Measurements from ENCODE around the gene LPCAT2.

The LPCAT2 gene

GRCh38 chr16:55559233-55559632, 50.4 kb downstream of the LPCAT2 start:
- no peaks in the 10 kb centered on the region for H3K79me2 ChIP-seq
- H3K36me3 ChIP-seq (ENCODE audit: control insufficient read depth, insufficient read depth, low read length), result no peaks in the 10 kb centered on the region
- H3K27ac ChIP-seq, result no peak overlapping the region
- no peak for TF ChIP-seq CTCF (IDR thresholded peaks at IDR 0.05)
- no peak overlapping the region for H3K4me3 ChIP-seq (ENCODE audit: low read depth, low read length)
- H3K27me3 ChIP-seq (ENCODE audit: control insufficient read depth, insufficient read depth, low read length), result no peaks in the 10 kb centered on the region
- H3K9ac ChIP-seq, result no peak overlapping the region
- no peak overlapping the region for H2AFZ ChIP-seq
- H3K4me2 ChIP-seq (ENCODE audit: low read length), result no peak overlapping the region
- H3K4me1 ChIP-seq, result no peaks in the 10 kb centered on the region
- no peaks in the 10 kb centered on the region for H3K9me3 ChIP-seq (ENCODE audit: control insufficient read depth, low read length)

- no peaks in the 10 kb centered on the region for H3K36me3 ChIP-seq (ENCODE audit: control insufficient read depth, insufficient read depth, low read length)
- no peaks in the 10 kb centered on the region for H3K27me3 ChIP-seq (ENCODE audit: control insufficient read depth, insufficient read depth, low read length)
- H3K9me3 ChIP-seq (ENCODE audit: control insufficient read depth, low read length), result no peaks in the 10 kb centered on the region
- no peak overlapping the region for H3K4me2 ChIP-seq (ENCODE audit: low read length)
- no peak overlapping the region for H2AFZ ChIP-seq
- H3K27ac ChIP-seq, result no peak overlapping the region
- H3K79me2 ChIP-seq, result no peaks in the 10 kb centered on the region
- TF ChIP-seq CTCF (IDR thresholded peaks at IDR 0.05), result no peak
- no peak overlapping the region for H3K9ac ChIP-seq
- H3K4me1 ChIP-seq, result no peaks in the 10 kb centered on the region
- no peak overlapping the region for H3K4me3 ChIP-seq (ENCODE audit: low read depth, low read length)
These were observed 51.2 kb downstream of the LPCAT2 start for GRCh38 chr16:55559933-55560516.

GRCh38 chr16:55561319-55561848, 52.5 kb downstream of the LPCAT2 start:
- Histone ChIP-seq H3K79me2 (no peaks in the 10 kb centered on the region), H3K9ac (no peak overlapping the region), H3K27ac (no peak overlapping the region), H3K27me3 (ENCODE audit: control insufficient read depth, insufficient read depth, low read length) (no peaks in the 10 kb centered on the region), H3K9me3 (ENCODE audit: control insufficient read depth, low read length) (no peaks in the 10 kb centered on the region), H3K4me1 (no peaks in the 10 kb centered on the region), H3K4me3 (ENCODE audit: low read depth, low read length) (no peak overlapping the region), H3K4me2 (ENCODE audit: low read length) (no peak overlapping the region), H3K36me3 (ENCODE audit: control insufficient read depth, insufficient read depth, low read length) (no peaks in the 10 kb centered on the region), H2AFZ (no peak overlapping the region)
- no peak for TF ChIP-seq CTCF (IDR thresholded peaks at IDR 0.05)

- no peak overlapping the region for H3K4me2 ChIP-seq (ENCODE audit: low read length)
- no peak overlapping the region for H2AFZ ChIP-seq
- H3K27ac ChIP-seq, result no peak overlapping the region
- H3K9ac ChIP-seq, result no peak overlapping the region
- no peak for TF ChIP-seq CTCF (IDR thresholded peaks at IDR 0.05)
- no peaks in the 10 kb centered on the region for H3K79me2 ChIP-seq
- no peaks in the 10 kb centered on the region for H3K4me1 ChIP-seq
- H3K27me3 ChIP-seq (ENCODE audit: control insufficient read depth, insufficient read depth, low read length), result no peaks in the 10 kb centered on the region
- no peak overlapping the region for H3K4me3 ChIP-seq (ENCODE audit: low read depth, low read length)
- H3K36me3 ChIP-seq (ENCODE audit: control insufficient read depth, insufficient read depth, low read length), result no peaks in the 10 kb centered on the region
- no peaks in the 10 kb centered on the region for H3K9me3 ChIP-seq (ENCODE audit: control insufficient read depth, low read length)
These were observed 54.1 kb downstream of the LPCAT2 start for GRCh38 chr16:55562936-55563335.

- Histone ChIP-seq H3K4me1 (no peaks in the 10 kb centered on the region), H3K27ac (no peak overlapping the region), H3K9me3 (ENCODE audit: control insufficient read depth, low read length) (no peaks in the 10 kb centered on the region), H3K27me3 (ENCODE audit: control insufficient read depth, insufficient read depth, low read length) (no peaks in the 10 kb centered on the region), H3K4me3 (ENCODE audit: low read depth, low read length) (no peak overlapping the region), H3K9ac (no peak overlapping the region), H2AFZ (no peak overlapping the region), H3K79me2 (no peaks in the 10 kb centered on the region), H3K4me2 (ENCODE audit: low read length) (no peak overlapping the region), H3K36me3 (ENCODE audit: control insufficient read depth, insufficient read depth, low read length) (no peaks in the 10 kb centered on the region)
- no peak for TF ChIP-seq CTCF (IDR thresholded peaks at IDR 0.05)
These were observed 54.9 kb downstream of the LPCAT2 start for GRCh38 chr16:55563797-55564196.
